ENCODE results near the gene KAT6B. TPM values are rescaled to one million over a fixed set of nuclear protein-coding genes. Genes with fewer than 3 reads are reported as not detected.

KAT6B gene
- total and polyA plus RNA-seq, 2 of the 8 experiments (the other 6 are each of a cell fraction or from before 2014, with no cell fraction given): 7.3 to 30.8 TPM

- TF ChIP-seq CHD7 (IDR thresholded peaks at IDR 0.05; ENCODE audit: insufficient replicate concordance, low read length) (no peak), TBP (IDR thresholded peaks at IDR 0.05; ENCODE audit: low read depth, low read length) (no peak), EGR1 (IDR thresholded peaks at IDR 0.05; ENCODE audit: borderline replicate concordance, low read depth, low read length) (no peak)
These were observed 189.0 kb downstream of the KAT6B start (continued) for GRCh38 chr10:75015442-75015841.

Data from H1 (cell line).